Nephron progenitor cell (in vitro differentiated cells): ENCODE measurements around the gene AQP10.
A peak's percentile ranks its signal among the peaks of the same experiment; 100 is the strongest.

Source experiments
- DNase-seq: peaks from one replicate; pipeline ENCODE4 v3.0.0; 2021
- H3K27ac Mint-ChIP-seq: 2 replicates; pipeline ENCODE4 v1.8.0; 2021; ENCODE audit warnings: mild to moderate bottlenecking, moderate library complexity, mixed read lengths
- H3K27me3 Mint-ChIP-seq: 2 replicates; pipeline ENCODE4 v1.8.0; 2021; ENCODE audit warnings: mild to moderate bottlenecking, low read depth, mixed read lengths; ENCODE audit not compliant: poor library complexity
- H3K36me3 Mint-ChIP-seq: 2 replicates; pipeline ENCODE4 v1.8.0; 2021; ENCODE audit warnings: low read depth, mixed read lengths
- H3K4me1 Mint-ChIP-seq: 2 replicates; pipeline ENCODE4 v1.8.0; 2021; ENCODE audit warnings: mixed read lengths
- H3K4me3 Mint-ChIP-seq: 2 replicates; pipeline ENCODE4 v1.8.0; 2021; ENCODE audit warnings: mild to moderate bottlenecking, moderate library complexity, mixed read lengths
- H3K9me3 Mint-ChIP-seq: 2 replicates; pipeline ENCODE4 v1.8.0; 2021; ENCODE audit warnings: mild to moderate bottlenecking, moderate library complexity, mixed read lengths
- TF ChIP-seq, protein P1 (sequence below): fragments of 200-600 bp; sonication (generic); IDR thresholded peaks from 2 replicates; pipeline ENCODE4 v1.5.0; 2021; ENCODE audit warnings: antibody characterized with exemption

The AQP10 gene

DNA sequence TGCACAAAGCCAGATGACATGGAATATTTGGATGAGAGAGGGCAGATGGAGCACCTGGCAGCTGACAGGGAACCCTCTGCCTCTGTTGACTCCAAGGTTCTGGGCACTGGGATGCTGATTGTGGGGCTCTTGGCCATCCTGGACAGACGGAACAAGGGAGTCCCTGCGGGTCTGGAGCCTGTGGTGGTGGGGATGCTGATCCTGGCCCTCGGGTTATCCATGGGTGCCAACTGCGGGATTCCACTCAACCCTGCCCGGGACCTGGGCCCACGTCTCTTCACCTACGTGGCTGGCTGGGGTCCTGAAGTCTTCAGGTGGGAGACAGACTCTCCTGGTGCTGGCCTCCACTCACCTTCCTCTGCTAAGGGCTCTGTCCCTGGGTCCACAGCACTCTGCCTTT, 2.6 kb downstream of the AQP10 start:
- Mint-ChIP-seq H3K4me1 (peaks cover 27% of the 10 kb centered on the region), H3K36me3 (no peaks in the 10 kb centered on the region), H3K27me3 (peaks cover 44% of the 10 kb centered on the region), H3K9me3 (no peaks in the 10 kb centered on the region), H3K27ac (no peak overlapping the region), H3K4me3 (no peak overlapping the region)
- no peak for DNase-seq
- TF ChIP-seq, protein P1, sequence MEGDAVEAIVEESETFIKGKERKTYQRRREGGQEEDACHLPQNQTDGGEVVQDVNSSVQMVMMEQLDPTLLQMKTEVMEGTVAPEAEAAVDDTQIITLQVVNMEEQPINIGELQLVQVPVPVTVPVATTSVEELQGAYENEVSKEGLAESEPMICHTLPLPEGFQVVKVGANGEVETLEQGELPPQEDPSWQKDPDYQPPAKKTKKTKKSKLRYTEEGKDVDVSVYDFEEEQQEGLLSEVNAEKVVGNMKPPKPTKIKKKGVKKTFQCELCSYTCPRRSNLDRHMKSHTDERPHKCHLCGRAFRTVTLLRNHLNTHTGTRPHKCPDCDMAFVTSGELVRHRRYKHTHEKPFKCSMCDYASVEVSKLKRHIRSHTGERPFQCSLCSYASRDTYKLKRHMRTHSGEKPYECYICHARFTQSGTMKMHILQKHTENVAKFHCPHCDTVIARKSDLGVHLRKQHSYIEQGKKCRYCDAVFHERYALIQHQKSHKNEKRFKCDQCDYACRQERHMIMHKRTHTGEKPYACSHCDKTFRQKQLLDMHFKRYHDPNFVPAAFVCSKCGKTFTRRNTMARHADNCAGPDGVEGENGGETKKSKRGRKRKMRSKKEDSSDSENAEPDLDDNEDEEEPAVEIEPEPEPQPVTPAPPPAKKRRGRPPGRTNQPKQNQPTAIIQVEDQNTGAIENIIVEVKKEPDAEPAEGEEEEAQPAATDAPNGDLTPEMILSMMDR = no peak

DNA sequence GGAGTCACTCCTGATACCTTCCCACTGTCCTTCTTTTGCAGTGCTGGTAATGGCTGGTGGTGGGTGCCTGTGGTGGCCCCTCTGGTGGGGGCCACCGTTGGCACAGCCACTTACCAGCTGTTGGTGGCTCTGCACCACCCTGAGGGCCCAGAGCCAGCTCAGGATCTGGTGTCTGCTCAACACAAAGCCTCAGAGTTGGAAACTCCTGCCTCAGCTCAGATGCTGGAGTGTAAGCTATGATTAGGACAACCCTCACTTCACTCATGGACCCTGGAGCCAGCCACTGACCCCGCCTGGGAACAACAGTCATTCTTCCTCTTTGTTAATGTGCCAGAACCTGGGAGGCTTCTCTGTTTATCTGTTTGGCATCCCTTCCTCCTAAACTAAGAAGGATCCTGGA, 3.3 kb downstream of the AQP10 start:
- Mint-ChIP-seq H3K4me1 (peaks cover 31% of the 10 kb centered on the region), H3K36me3 (no peaks in the 10 kb centered on the region), H3K9me3 (no peaks in the 10 kb centered on the region)

DNA sequence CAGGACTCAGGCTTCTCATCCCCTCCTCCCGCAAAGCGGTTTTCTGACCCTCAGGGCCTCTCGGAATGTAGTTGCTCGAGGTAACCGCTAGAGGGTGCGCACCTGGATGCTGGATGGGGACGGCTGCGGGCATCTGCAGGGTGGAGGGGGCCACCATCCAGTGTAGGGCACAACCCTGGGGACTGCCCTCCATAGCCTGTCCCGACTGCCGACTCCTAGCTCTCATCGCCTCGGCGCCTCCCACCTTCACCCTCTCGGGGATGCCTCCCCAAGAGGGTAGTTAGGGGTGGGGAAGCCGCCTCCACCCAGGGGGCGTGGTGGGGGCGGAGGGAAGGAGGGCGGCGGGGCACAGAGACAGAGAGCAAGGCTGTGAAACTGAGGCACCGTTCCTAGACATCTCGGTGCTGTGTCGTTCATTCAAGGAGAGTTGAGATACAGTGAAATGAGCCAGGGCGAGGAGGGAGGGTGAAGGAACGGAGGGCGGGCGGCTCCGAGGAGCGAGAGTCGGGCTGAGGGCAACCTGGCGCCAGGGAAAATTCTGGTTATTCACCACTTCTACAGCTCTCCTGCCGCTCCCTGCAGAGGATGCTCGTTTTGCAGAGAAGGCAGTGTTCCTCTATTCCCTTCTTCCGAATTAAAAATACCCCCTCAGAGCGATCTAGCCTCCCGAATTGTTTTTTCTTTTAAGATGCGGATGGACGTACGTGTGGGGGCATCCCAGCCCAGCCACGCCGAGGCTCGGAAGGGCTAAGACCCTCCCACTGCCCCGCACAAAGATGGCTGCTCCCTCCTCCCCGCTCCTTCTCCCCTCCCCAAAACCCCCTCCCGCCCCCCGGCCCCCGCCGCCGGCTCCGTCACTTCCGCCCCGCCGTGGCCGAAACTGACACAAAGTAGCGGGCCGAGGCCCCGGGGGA, 4.0 kb downstream of the AQP10 start, which contains the start of gene ATP8B2:
Gene ATP8B2 (plus strand): TSS at position 857 of the 914 bp plus-strand sequence. CDS start 2,617 bp downstream, outside the sequence.
- peaks cover 38% of the 10 kb centered on the region for H3K4me1 Mint-ChIP-seq
- H3K27me3 Mint-ChIP-seq = peaks cover 41% of the 10 kb centered on the region
- H3K4me3 Mint-ChIP-seq = peak within 1 kb of the TSS; percentile 95
- no peaks in the 10 kb centered on the region for H3K36me3 Mint-ChIP-seq
- peak; percentile 89 for DNase-seq
- H3K9me3 Mint-ChIP-seq = no peaks in the 10 kb centered on the region
- TF ChIP-seq, protein P1 = peak; percentile 95
- peak within 1 kb of the TSS; percentile 95 for H3K27ac Mint-ChIP-seq

More for the DNA sequence above, 3.3 kb downstream of the AQP10 start:
- Mint-ChIP-seq H3K27me3 (peaks cover 44% of the 10 kb centered on the region), H3K4me3 (peak overlapping the region; percentile 95), H3K27ac (no peak overlapping the region)
- TF ChIP-seq, protein P1 = no peak
- DNase-seq = no peak

DNA sequence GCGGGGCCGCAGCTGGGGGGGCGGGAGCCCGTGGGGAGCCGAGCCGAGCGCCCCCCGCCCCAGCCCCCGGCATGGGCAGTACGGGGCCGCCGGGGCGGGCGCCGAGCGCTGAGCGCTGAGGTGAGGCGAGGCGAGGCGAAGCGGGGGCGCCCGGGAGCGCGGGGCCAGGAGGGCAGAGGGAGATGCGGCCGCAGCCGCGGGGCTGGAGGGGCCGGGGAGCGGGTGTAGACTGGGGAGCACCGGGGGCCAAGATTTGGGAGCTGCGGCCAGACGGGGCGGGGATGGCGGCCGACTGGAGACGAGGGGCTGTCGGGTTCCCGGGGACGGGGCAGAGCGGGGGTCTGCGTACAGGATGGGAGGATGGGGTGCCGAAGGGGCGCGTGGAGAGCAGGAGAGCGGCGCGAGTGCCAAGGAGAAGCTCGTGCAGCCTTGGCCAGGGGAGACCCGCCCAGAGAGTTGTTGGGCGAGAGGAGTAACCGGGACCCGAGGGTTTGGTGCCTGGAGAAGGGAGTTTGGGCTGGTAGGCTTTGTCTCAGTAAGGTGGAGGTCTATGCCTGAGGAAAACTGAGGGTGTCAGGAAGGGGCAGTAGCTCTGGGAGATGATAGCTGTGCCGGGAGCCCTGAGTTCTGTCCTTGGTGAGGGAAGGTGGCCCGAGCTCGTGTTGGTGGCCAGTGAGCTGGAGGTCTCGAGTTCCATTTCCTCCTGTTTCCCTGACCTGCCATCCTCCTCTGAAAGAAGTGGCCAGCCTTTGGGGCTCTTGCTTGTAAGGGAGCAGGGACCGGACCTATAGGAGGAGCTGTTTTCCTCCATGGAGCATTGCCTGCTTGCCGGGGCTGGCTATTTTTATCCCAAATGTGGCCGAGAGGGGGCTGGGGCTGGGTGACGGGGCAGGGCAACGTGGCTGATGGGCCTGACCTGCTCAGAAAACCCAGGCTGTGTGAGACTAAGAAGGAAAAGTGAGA, 5.0 kb downstream of the AQP10 start:
- Mint-ChIP-seq H3K27ac (peak overlapping the region; percentile 95), H3K9me3 (no peaks in the 10 kb centered on the region), H3K36me3 (peaks cover 4% of the 10 kb centered on the region), H3K4me1 (peaks cover 40% of the 10 kb centered on the region), H3K27me3 (peaks cover 36% of the 10 kb centered on the region), H3K4me3 (peak overlapping the region; percentile 95)
- DNase-seq = peak; percentile 79
- TF ChIP-seq, protein P1 = peak; percentile 61

DNA sequence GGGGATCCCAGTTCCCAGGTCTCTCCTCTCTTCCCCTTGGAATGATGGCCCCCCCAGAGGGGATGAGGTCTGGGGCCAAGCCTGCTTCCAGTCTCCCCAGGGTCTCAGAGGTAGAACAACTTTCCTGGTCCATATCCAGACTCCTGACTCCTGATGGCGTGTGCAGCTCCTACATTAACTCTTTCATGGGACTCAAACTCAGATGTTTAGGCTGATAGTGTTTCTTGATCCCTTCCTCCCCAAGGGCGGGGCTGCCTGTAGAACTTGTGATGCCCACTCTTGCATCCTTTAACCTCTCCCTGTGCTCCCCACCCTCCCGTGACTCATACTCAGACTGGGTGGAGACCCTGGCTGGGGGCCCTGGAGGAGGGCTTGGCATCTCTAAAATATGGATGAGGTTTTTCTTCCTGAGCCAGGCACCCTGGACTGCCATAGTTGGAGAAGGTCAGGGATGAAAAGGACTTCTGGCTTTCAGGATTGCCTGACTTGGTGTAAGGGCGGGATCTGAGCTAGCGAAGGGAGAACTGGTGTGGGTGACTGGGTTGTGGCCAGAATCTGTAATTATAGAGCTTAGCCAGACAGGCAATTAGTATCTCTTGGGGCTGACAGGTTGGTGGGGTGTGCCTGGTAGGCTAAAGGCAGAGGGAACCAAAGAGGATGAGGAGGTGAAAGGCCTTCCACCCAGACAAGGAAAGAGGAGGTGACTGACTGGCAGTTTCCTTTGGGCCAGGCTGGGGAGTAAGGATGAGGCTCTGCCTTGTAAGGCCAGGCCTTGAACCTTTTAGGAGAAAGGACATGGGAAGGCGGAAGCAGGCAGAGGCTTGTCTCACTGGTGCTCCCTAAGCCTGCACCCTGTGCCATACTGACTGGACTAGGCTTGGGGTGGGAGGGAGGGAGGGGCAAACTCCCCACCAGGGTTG, 5.9 kb downstream of the AQP10 start:
- no peak overlapping the region for H3K27ac Mint-ChIP-seq
- no peaks in the 10 kb centered on the region for H3K9me3 Mint-ChIP-seq
- peaks cover 27% of the 10 kb centered on the region for H3K27me3 Mint-ChIP-seq
- no peak for DNase-seq
- peaks cover 40% of the 10 kb centered on the region for H3K4me1 Mint-ChIP-seq
- TF ChIP-seq, protein P1 = peak; percentile 23
- H3K4me3 Mint-ChIP-seq = peak overlapping the region; percentile 95
- H3K36me3 Mint-ChIP-seq = peaks cover 14% of the 10 kb centered on the region
